Measurements from ENCODE around the gene GPR162.
A peak's percentile ranks its signal among the peaks of the same experiment; 100 is the strongest.

The GPR162 gene

GRCh38 chr12:6821591-6822425 is at the start of gene GPR162:
Gene GPR162 (plus strand): TSS chr12:6821821. CDS start chr12:6823899, 2,078 bp downstream.
- DNase-seq (ENCODE audit: low read depth): no peak

- DNase-seq (ENCODE audit: low read depth): peak; percentile 37
These were observed 49.3 kb upstream of the GPR162 start, which contains the start of gene LAG3 for GRCh38 chr12:6772331-6772695. Gene LAG3 (plus strand): TSS chr12:6772520. CDS start chr12:6772853, 333 bp downstream.

DNA sequence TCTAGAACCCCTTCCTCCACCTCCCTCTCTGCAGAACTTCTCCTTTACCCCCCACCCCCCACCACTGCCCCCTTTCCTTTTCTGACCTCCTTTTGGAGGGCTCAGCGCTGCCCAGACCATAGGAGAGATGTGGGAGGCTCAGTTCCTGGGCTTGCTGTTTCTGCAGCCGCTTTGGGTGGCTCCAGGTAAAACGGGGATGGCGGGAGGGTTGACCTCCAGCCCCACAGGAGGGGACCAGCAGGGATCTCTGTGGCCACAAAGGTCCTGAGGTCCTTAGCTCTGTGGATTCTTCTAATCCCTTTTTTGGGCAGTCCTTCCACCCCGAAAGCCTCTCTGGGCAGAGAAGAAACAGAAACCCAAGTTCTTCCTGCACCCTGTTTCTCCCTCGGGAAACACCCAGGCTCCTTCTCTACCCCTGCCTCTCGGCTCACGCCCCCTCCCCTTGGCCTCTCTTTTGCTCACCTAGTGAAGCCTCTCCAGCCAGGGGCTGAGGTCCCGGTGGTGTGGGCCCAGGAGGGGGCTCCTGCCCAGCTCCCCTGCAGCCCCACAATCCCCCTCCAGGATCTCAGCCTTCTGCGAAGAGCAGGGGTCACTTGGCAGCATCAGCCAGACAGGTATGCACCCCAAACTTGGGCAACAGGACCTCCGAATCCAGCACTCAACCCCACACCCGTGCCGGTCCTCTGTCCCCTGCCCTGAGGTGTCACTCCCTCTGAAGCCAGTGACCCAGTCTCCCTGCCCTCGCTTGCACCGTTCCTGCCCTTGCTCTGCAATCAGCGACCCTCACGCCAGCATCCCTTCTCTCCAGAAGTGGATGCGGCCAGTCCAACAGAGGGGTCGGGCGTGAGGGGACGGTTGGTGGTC is 48.7 kb upstream of the GPR162 start:
- DNase-seq (ENCODE audit: low read depth): no peak

DNA sequence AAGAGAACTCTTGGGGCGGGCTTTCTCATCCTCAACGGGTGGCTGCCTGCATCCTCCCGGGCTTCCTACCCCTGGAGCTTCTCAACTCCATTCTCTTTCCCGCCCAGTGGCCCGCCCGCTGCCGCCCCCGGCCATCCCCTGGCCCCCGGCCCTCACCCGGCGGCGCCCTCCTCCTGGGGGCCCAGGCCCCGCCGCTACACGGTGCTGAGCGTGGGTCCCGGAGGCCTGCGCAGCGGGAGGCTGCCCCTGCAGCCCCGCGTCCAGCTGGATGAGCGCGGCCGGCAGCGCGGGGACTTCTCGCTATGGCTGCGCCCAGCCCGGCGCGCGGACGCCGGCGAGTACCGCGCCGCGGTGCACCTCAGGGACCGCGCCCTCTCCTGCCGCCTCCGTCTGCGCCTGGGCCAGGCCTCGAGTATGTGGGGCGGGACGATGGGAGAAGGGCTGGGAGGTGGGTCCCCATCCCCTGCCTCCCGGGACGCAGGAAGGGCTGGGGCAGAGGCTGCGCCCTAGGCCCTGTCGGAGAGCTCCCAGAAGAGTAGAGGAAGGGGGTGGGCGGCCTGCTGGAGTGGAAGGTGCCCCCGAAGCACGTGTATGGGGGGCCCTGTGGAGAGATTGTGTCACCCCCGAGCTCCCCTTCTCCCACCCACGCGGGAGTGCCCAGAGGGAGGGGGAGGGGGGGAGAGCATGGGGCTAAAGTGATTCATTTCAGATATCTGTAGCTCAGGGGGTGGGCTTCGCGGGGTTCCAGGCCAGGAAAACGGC is 47.9 kb upstream of the GPR162 start:
- peak; percentile 49 for DNase-seq (ENCODE audit: low read depth)

GRCh38 chr12:6774499-6775062 is 47.0 kb upstream of the GPR162 start:
- no peak for DNase-seq (ENCODE audit: low read depth)

DNA sequence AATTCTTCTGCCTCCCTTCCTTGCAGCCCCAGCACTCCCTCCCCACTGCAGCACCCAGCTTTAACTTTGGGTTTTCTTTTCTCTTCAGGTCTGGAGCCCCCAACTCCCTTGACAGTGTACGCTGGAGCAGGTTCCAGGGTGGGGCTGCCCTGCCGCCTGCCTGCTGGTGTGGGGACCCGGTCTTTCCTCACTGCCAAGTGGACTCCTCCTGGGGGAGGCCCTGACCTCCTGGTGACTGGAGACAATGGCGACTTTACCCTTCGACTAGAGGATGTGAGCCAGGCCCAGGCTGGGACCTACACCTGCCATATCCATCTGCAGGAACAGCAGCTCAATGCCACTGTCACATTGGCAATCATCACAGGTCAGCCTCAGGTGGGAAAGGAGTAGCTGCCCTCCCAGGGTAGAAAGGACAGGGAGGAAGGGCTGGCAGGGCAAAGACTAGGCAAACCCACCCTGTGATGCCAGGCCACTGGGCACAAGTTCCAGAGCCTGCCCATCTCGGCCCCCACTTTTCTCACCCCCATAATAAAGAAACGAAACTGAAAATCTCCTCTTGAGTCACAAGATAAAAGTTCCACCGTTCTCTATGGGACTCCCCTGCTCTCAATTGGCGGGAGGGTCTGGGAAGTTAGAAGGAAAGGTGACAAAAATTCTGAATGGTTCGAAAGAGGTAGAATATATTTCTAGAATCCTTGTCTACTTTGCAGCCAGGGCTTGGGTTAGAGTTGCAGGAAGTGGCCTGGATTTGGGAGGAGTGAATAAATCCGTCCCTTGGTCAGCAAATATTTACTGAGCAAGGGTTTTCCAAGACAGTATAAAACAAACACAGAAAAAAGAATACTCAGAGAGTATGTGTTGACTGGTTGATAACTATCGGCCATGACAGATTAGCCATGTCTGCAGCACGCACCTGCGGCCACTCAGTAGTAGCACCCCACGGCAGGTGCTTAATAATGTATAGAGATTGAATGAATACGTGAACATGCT is 46.1 kb upstream of the GPR162 start:
- no peak for DNase-seq (ENCODE audit: low read depth)

GRCh38 chr12:6777386-6777785 is 44.2 kb upstream of the GPR162 start:
- DNase-seq (ENCODE audit: low read depth): no peak

DNA sequence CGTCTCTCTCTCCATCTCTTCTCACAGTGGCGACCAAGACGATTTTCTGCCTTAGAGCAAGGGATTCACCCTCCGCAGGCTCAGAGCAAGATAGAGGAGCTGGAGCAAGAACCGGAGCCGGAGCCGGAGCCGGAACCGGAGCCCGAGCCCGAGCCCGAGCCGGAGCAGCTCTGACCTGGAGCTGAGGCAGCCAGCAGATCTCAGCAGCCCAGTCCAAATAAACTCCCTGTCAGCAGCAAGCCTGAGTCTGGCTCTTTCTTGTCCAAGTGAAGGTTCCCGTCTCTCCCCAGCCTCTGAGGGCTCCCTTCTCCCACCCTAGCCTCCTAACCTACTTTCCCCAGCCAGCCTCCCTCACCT is 43.4 kb upstream of the GPR162 start:
- DNase-seq (ENCODE audit: low read depth): no peak

GRCh38 chr12:6778574-6779550 is 42.8 kb upstream of the GPR162 start:
- DNase-seq (ENCODE audit: low read depth): peak; percentile 79

DNA sequence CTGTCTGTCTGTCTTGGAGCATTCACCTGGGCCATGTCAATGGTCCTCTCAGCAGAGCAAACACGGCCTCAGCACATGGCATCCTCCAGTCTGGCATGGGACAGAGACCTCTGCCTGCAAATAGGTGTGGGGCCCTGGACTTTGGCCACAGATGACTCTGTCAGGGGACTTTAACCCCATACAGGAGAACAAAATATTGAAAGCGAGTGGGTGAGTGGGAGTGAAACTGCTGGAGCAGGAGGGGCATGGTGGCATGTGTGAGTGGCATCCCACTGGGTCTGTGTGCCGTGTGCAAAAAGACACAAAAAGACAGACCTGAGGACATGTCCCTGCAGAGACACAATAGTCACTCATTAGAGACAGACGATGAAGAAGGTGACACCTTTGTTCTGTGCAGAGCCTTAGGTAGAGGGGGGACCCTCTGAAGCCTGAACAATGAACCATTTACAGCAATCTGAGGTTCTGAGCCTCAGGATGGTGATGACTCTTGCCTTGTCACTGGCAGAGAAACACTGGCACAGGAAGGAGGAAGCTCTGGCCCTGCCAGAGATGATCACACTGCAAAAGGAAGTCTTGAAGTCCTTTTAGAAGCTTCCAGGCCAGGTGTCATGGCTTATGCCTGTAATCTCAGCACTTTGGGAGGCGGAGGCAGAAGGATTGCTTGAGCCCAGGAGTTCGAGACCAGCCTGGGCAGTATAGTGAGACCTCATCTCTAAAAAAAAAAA is 41.8 kb upstream of the GPR162 start:
- DNase-seq (ENCODE audit: low read depth): no peak

DNA sequence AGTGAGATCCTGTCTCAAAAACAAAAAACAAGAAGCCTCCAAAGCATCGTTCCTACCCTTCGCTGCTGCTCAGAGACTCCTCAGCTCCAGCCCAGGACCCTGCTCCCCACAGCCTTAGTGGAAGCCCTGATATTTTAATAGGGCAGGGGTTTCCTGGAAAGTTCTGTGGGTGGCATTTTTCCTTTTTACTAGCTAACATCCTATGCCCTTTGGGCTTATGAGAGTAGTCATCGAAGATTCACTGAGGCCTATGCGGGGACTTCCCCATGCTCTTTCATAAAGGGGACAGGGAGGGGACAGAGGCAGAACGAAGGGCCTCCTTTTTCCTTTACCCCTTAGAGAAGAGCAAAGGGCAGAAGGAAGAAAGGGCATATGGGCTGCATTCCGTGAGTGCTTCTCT is 41.0 kb upstream of the GPR162 start:
- DNase-seq (ENCODE audit: low read depth): no peak

- no peak for DNase-seq (ENCODE audit: low read depth)
These were observed 39.5 kb upstream of the GPR162 start for GRCh38 chr12:6782119-6782518.

- DNase-seq (ENCODE audit: low read depth): no peak
These were observed 38.6 kb upstream of the GPR162 start for GRCh38 chr12:6782850-6783566.

DNA sequence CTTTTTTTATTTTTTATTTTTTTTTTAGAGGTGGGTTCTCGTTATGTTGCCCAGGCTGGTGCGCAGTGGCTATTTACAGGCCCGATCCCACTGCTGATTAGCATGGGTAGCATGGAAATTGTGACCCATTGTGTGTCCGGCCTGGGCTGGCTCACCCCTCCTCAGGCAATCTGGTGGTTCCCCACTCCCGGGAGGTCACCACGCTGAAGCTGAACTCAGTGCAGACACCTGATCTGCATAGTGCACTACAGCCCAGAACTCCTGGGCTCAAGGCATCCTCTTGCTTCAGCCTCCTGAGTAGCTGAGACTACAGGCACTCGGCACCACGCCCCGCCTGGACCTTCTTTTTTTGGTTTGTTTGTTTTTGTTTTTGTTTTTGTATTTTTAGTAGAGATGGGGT is 37.8 kb upstream of the GPR162 start:
- no peak for DNase-seq (ENCODE audit: low read depth)

- no peak for DNase-seq (ENCODE audit: low read depth)
These were observed 37.3 kb upstream of the GPR162 start for GRCh38 chr12:6784296-6784695.

DNA sequence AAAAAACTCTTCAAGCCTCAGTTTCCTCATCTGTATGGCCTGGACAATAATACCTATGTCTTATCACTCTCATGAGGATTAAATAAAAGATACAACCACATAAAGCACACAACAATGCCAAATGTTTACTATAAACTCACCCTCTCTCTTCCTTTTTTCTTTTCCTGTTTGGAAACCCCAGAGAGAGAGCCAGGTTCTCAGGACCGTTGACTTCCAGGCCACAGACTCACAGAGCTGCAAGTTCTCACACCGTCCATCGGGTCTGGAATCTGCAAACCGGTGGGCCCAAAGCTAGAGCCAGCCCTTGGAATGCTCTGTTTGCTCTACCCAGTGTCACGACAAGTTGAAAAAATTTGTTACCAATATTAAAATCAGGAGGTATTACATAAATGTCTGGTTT is 36.9 kb upstream of the GPR162 start:
- DNase-seq (ENCODE audit: low read depth): no peak

- no peak for DNase-seq (ENCODE audit: low read depth)
These were observed 35.1 kb upstream of the GPR162 start for GRCh38 chr12:6786416-6787094.

GRCh38 chr12:6787309-6787708 is 34.3 kb upstream of the GPR162 start:
- DNase-seq (ENCODE audit: low read depth): no peak
